Muscle of back (tissue), 11 donors: ENCODE measurements around the gene ALOX12B. TPM values are rescaled to one million over a fixed set of nuclear protein-coding genes. Genes with fewer than 3 reads are reported as not detected.
A peak's percentile ranks its signal among the peaks of the same experiment; 100 is the strongest.

ENCODE experiments used
- DNase-seq, 3 donors: peaks; one replicate each; pipeline versions ENCODE4 v3.0.0 to v3.0.0-alpha.2; 2013
- polyA plus RNA-seq, 10 donors: library from polyadenylated mRNA; unstranded; fragments of 120-200 nt; gene quantifications; one replicate each; pipeline ENCODE4 v1.2.1, GENCODE V29; 2013; ENCODE audit not compliant: insufficient read length in 10 of 10

The ALOX12B gene
- polyA plus RNA-seq, 10 donors: 0.38 TPM; not detected in 9

DNA sequence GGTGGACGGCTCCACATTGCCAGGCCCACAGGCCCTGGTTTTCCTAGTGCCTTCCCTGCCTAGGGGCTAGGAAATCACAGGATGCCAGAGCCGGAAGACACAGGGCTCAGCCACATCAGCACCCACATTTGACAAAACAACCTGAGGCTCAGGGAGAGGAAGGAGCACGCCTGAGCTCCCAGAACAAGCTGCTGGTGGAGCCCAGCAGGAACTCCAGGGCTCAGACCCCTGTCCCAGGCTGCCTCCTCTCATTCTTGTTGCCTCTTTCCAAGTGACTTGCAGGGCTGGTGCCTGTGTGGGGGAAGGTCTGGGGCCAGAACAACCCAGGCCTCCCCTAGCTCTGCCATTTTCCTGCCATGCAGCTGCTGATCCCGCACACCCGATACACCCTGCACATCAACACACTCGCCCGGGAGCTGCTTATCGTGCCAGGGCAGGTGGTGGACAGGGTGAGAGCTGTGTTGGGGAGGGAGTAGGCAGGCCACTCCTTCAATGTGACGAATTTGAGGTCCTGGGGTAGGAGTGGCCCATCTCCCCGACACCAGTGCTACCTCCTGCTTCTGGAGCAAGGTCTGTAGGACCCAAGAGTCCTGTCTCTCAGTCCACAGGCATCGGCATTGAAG, 41.1 kb downstream of the ALOX12B start:
- no peak for DNase-seq

- DNase-seq: no peak
Observed at GRCh38 chr17:8044819-8045810, 42.4 kb downstream of the ALOX12B start.

DNA sequence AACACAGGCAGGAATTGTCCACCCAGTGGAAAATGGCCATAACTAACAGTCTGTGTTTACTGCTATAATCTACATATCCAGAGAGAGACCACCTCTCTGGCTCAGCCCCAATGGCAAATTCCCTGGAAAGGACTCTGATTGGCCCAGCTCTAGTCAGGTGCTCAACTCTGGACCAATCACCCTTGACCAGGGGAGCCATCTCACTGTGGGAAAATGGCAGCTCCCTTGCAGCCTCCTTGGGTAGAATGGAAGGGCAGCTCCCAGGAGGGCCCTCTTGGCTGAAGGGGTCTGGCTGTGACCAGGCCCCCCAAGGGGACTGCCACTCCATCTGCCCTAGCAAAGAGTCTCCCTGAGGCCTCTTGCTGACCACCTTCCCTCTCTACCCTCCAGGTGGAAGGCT, 45.5 kb downstream of the ALOX12B start:
- no peak for DNase-seq

GRCh38 chr17:8041249-8041928, 46.1 kb downstream of the ALOX12B start:
- DNase-seq: peak in 2 of 3 donors; percentile 39 to 54

DNA sequence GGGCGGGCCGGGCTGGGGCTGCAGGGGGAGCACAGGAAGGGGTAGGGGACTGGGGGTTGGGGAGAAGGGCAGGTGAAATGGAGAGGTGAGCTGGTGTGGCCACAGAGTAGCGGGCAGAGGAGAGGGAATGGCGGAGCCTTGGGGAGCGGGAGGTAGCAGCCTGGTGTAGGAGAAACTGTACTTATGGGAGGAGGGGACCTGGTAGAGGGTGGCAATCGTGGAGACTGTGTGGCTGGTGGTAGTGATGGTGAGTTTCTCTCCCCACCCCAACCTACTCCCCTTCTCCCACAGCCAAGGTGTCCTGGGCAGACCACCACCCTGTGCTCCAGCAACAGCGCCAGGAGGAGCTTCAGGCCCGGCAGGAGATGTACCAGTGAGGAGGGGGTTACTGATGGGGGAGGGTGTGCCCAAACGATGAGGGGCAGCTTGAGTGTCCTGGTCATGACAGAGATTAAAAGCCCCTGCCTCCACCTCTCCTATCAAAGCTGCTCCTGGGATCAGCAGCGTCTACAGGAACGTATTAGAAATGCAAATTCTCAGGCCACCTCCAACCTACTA, 47.8 kb downstream of the ALOX12B start:
- DNase-seq: no peak

GRCh38 chr17:8038954-8039610, 48.4 kb downstream of the ALOX12B start, which contains the start of gene ALOX15B:
ALOX15B (plus strand) TSS chr17:8039059; CDS start chr17:8039156, 97 bp downstream.
- no peak for DNase-seq

DNA sequence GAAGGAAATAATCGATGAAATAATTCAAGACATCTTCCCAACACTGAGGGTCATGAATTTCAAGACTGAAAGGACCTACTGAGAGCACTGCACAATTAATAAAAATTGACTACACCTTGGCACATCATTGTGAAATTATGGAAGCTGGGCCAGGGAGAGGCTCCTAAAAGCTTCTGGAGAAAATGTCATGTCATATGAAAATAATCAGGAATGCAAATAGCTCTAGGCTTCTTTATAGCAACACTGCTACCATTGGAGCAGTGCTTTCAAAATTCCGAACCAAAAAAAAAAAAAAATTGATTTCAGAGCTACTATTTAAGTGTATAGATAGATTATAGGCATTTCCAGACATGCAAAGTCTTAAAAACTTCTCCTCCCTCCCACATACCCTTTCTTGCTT, 55.1 kb downstream of the ALOX12B start:
- no peak for DNase-seq

DNA sequence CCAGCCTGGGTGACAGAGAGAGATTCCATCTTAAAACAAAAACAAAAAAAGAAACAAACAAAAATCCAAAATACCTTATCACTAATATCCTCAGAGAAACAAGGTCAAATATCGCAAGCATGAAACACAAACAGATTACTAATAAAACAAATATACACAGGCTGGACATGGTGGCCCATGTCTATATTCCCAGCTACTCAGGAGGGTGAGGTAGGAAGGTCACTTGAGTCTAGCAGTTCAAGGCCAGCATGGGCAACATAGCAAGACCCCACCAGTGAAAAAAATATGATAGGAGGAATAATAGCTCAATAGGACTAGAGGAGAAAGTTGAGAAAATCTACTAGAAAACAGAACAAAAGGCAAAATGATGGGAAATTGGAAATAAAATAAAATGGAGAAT, 55.6 kb downstream of the ALOX12B start:
- DNase-seq: no peak

DNA sequence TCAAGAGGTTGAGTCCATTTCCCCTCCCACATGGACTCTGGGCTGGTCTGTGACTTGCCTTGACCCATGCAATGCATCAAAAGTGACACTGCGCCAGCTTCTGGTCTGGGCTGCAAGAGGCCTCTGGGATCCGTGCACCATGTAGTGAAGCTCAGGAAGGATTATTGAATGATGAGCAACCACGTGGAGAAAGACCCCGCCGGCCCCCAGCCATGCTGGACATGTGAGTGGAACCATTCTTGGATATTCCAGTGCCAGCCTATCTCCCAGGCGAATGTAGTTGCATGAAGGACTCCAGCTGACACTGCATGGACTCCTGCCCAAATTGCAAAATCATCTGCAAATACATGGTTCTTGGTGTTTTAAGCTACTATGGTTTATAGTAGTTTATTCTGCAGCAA, 56.3 kb downstream of the ALOX12B start:
- no peak for DNase-seq

GRCh38 chr17:8029121-8029520, 58.4 kb downstream of the ALOX12B start:
- DNase-seq: no peak

- DNase-seq: no peak
Observed at GRCh38 chr17:8025176-8025911, 62.2 kb downstream of the ALOX12B start.

DNA sequence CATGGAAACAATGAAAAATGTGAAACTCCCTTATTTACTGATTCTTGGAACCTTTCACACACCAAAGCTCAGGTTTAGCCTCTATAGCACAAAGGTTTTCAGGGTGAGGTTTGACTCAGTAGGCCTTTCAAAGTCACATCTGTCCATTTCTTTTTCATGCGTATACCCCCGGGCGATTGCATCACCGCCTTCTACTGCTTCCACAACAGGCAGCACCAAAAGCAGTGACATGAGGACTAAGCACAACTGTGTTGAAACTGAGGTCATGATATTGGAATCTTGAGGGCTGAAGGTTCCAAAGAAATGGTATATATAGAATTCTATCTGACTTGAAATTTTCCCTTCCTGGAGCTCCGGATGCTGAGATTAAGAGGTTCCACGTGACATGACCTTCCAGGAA, 63.4 kb downstream of the ALOX12B start:
- DNase-seq: peak in 1 of 3 donors; percentile 16

Other genes with a start within 250 kb of the ALOX12B start
- 10 to 100 TPM; 17.2 to 28.8 (median 20.3) TPM for gene TMEM88, start 232.7 kb downstream of the ALOX12B start, polyA plus RNA-seq
- 10 to 100 TPM; 33.1 to 64.6 (median 47.3) TPM for gene NAA38, start 230.2 kb downstream of the ALOX12B start, polyA plus RNA-seq
- gene CYB5D1, start 229.7 kb downstream of the ALOX12B start, polyA plus RNA-seq: 1 to 10 TPM; 5.4 to 9.5 (median 8.3) TPM
- gene CHD3, start 198.9 kb downstream of the ALOX12B start, polyA plus RNA-seq: 100 to 1,000 TPM in 1 of 10 donors, 10 to 100 TPM in 9; 57.4 to 113 (median 80.2) TPM
- 1 to 10 TPM; 2.0 to 5.5 (median 3.3) TPM for gene RNF227, start 171.4 kb downstream of the ALOX12B start, polyA plus RNA-seq
- 1 to 10 TPM; 3.8 to 7.4 (median 4.9) TPM for gene KCNAB3, start 157.9 kb downstream of the ALOX12B start, polyA plus RNA-seq
- 100 to 1,000 TPM in 1 of 10 donors, 10 to 100 TPM in 9; 71.2 to 102 (median 82.0) TPM for gene TRAPPC1, start 155.8 kb downstream of the ALOX12B start, polyA plus RNA-seq
- 10 to 100 TPM; 22.9 to 53.1 (median 31.4) TPM for gene CNTROB, start 155.5 kb downstream of the ALOX12B start, polyA plus RNA-seq
- gene GUCY2D, start 85.1 kb downstream of the ALOX12B start, polyA plus RNA-seq: under 1 TPM in 2 of 10 donors, not detected in 8; 0.05 to 0.07 TPM
- gene ALOX15B, start 48.7 kb downstream of the ALOX12B start, polyA plus RNA-seq: under 1 TPM; 0.19 to 0.86 (median 0.40) TPM
- gene ALOXE3, start 30.8 kb upstream of the ALOX12B start, polyA plus RNA-seq: under 1 TPM in 1 of 10 donors, not detected in 9; 0.05 TPM
- gene HES7, start 36.4 kb upstream of the ALOX12B start, polyA plus RNA-seq: under 1 TPM in 7 of 10 donors, not detected in 3; 0.11 to 0.27 (median 0.16) TPM
- gene PER1, start 64.7 kb upstream of the ALOX12B start, polyA plus RNA-seq: 10 to 100 TPM; 31.8 to 90.5 (median 56.4) TPM
- 10 to 100 TPM; 53.6 to 73.6 (median 59.5) TPM for gene VAMP2, start 75.2 kb upstream of the ALOX12B start, polyA plus RNA-seq
- gene TMEM107, start 88.7 kb upstream of the ALOX12B start, polyA plus RNA-seq: 1 to 10 TPM; 4.8 to 7.6 (median 6.3) TPM
- 1 to 10 TPM; 3.1 to 4.7 (median 3.8) TPM for gene BORCS6, start 102.5 kb upstream of the ALOX12B start, polyA plus RNA-seq
- gene AURKB, start 122.9 kb upstream of the ALOX12B start, polyA plus RNA-seq: 10 to 100 TPM; 12.5 to 25.0 (median 17.2) TPM
- gene CTC1, start 160.3 kb upstream of the ALOX12B start, polyA plus RNA-seq: 10 to 100 TPM in 8 of 10 donors, 1 to 10 TPM in 2; 7.4 to 18.0 (median 12.0) TPM
- gene PFAS, start 161.6 kb upstream of the ALOX12B start, polyA plus RNA-seq: 10 to 100 TPM; 17.6 to 29.8 (median 23.1) TPM
- gene RANGRF, start 201.0 kb upstream of the ALOX12B start, polyA plus RNA-seq: 10 to 100 TPM; 17.3 to 23.4 (median 20.8) TPM
- 1 to 10 TPM; 1.0 to 4.3 (median 1.8) TPM for gene SLC25A35, start 207.7 kb upstream of the ALOX12B start, polyA plus RNA-seq
- 10 to 100 TPM in 9 of 10 donors, 1 to 10 TPM in 1; 9.7 to 21.9 (median 12.1) TPM for gene ARHGEF15, start 222.5 kb upstream of the ALOX12B start, polyA plus RNA-seq